Endothelial cell of umbilical vein (primary cell): ENCODE data around the gene EPN1. TPM values are rescaled to one million over a fixed set of nuclear protein-coding genes. Genes with fewer than 3 reads are reported as not detected.

Experiments
- BruUV-seq: library from RNA; stranded (reverse); fragments of 400-500 nt; replicated peaks from 2 replicates; lab custom pipeline; 2021; lab: Mats Ljungman, UMichigan
- CTCF ChIA-PET: fragments of 300-600, 350-600 bp; sonication (Branson Sonifier 250); formaldehyde crosslinking; loops from one replicate; lab custom pipeline; 2021; ENCODE audit warnings: antibody characterized with exemption, inconsistent platforms; lab: Charles Lee
- POLR2A ChIA-PET: fragments of 300-600, 350-600 bp; sonication (Branson Sonifier 250); formaldehyde crosslinking; loops from one replicate; lab custom pipeline; 2021; ENCODE audit warnings: antibody characterized with exemption, inconsistent platforms; lab: Charles Lee
- DNase-seq: peaks from one replicate; pipeline ENCODE4 v3.0.0-alpha.2; 2011; ENCODE audit warnings: low read depth, low spot score
- FAIRE-seq: peaks from 2 replicates; lab custom pipeline; 2011; peaks lifted over from hg19 to GRCh38; lab: Jason Lieb, UNC
- H2AFZ ChIP-seq: 2 replicates; pipeline ENCODE4 v1.6.0; 2012; ENCODE audit warnings: low read depth, low read length, control low read depth, inconsistent platforms
- H3K27ac ChIP-seq: 2 replicates; pipeline ENCODE4 v1.5.1; 2011; ENCODE audit warnings: low read depth, mild to moderate bottlenecking, control low read depth, low read length, moderate library complexity; ENCODE audit not compliant: insufficient read depth
- H3K27me3 ChIP-seq, 2 experiments: 2 replicates each; pipeline versions ENCODE4 v1.6.0 to v1.6.1; 2011; ENCODE audit warnings: low read length in 2 of 2, mixed read lengths in 1 of 2; ENCODE audit not compliant: control insufficient read depth in 2 of 2, insufficient read depth in 2 of 2
- H3K36me3 ChIP-seq, 2 experiments: 2 replicates in 1 of 2; 3 replicates in 1 of 2; pipeline ENCODE4 v1.5.1; 2011; ENCODE audit warnings: low read length in 2 of 2, mild to moderate bottlenecking in 1 of 2, moderate library complexity in 1 of 2; ENCODE audit not compliant: control insufficient read depth in 2 of 2, insufficient read depth in 2 of 2; ENCODE audit errors: extremely low read depth in 1 of 2
- H3K4me1 ChIP-seq: 3 replicates; pipeline ENCODE4 v1.5.1; 2011; ENCODE audit warnings: mild to moderate bottlenecking, low read length; ENCODE audit not compliant: control insufficient read depth, insufficient read depth; ENCODE audit errors: extremely low read depth
- H3K4me2 ChIP-seq: 2 replicates; pipeline ENCODE4 v1.6.1; 2011; ENCODE audit warnings: low read length, control low read depth, mixed read lengths; ENCODE audit not compliant: insufficient read depth
- H3K4me3 ChIP-seq, 3 experiments: fragments of 200-600 bp in 1 of 3; sonication (generic), shearing (Covaris generic) in 1 of 3; replicated peaks in 1 of 3; 2 replicates each; pipeline ENCODE4 v1.5.1; 2011 to 2016; ENCODE audit warnings: control low read depth in 3 of 3, low read length in 3 of 3, mild to moderate bottlenecking in 2 of 3, inconsistent platforms in 1 of 3, low read depth in 1 of 3, moderate library complexity in 1 of 3; ENCODE audit not compliant: insufficient read depth in 1 of 3
- H3K79me2 ChIP-seq: 2 replicates; pipeline ENCODE4 v1.6.0; 2012; ENCODE audit warnings: low read length, inconsistent platforms; ENCODE audit not compliant: control insufficient read depth, insufficient read depth
- H3K9ac ChIP-seq: replicated peaks from 2 replicates; pipeline ENCODE3; 2011; ENCODE audit warnings: low read length, control low read depth; ENCODE audit not compliant: insufficient read depth; ENCODE audit errors: extremely low read depth
- H3K9me1 ChIP-seq: replicated peaks from 3 replicates; pipeline ENCODE4 v1.6.0; 2011; ENCODE audit warnings: mild to moderate bottlenecking, low read length; ENCODE audit not compliant: control insufficient read depth, insufficient read depth; ENCODE audit errors: extremely low read depth
- H3K9me3 ChIP-seq: replicated peaks from 2 replicates; pipeline ENCODE4 v1.5.1; 2012; ENCODE audit warnings: low read length, inconsistent platforms; ENCODE audit not compliant: control insufficient read depth, insufficient read depth
- H4K20me1 ChIP-seq: replicated peaks from 2 replicates; pipeline ENCODE3; 2011; ENCODE audit warnings: mild to moderate bottlenecking, low read length; ENCODE audit not compliant: control insufficient read depth, insufficient read depth; ENCODE audit errors: extremely low read depth
- EZH2 ChIP-seq: IDR thresholded peaks from 2 replicates; pipeline ENCODE4 v1.6.1; 2012; ENCODE audit warnings: borderline replicate concordance, low read depth, mild to moderate bottlenecking, moderate library complexity, low read length, inconsistent platforms; ENCODE audit not compliant: severe bottlenecking
- FOS ChIP-seq: IDR thresholded peaks from 2 replicates; pipeline ENCODE4 v1.6.1; 2011; ENCODE audit warnings: mild to moderate bottlenecking, low read length, moderate library complexity, borderline replicate concordance; ENCODE audit not compliant: insufficient read depth
- GATA2 ChIP-seq: IDR thresholded peaks from 2 replicates; pipeline ENCODE4 v1.7.0; 2011; ENCODE audit warnings: low read depth, mild to moderate bottlenecking, moderate library complexity, mixed read lengths, low read length; ENCODE audit not compliant: insufficient read length, insufficient read depth
- JUN ChIP-seq: IDR thresholded peaks from 2 replicates; pipeline ENCODE4 v1.6.1; 2011; ENCODE audit warnings: borderline replicate concordance, low read depth; ENCODE audit not compliant: insufficient read length, insufficient read depth
- MYC ChIP-seq: IDR thresholded peaks from one replicate; pipeline ENCODE4 v1.6.1; 2011; ENCODE audit warnings: mild to moderate bottlenecking, low read depth, low read length
- POLR2A ChIP-seq: IDR thresholded peaks from 2 replicates; pipeline ENCODE4 v1.6.1; 2012; ENCODE audit warnings: low read depth, mild to moderate bottlenecking, control low read depth, low read length
- POLR2AphosphoS5 ChIP-seq: IDR thresholded peaks from 2 replicates; pipeline ENCODE4 v1.6.1; 2012; ENCODE audit warnings: low read depth, mild to moderate bottlenecking, control low read depth, low read length, moderate library complexity; ENCODE audit not compliant: insufficient read depth
- dilution Hi-C: fragments of 300-500 bp; cut with MboI; formaldehyde crosslinking; loops from one replicate; pipeline ENCODE4 v1.15.0; 2019; ENCODE audit warnings: low sequenced_read_pairs; ENCODE audit not compliant: extremely low pct_ligation_motif_present
- intact Hi-C: fragments of 100-400 bp; cut with micrococcal nuclease; formaldehyde crosslinking; loops from one replicate; pipeline ENCODE4 v1.10.0; 2022
- polyA plus RNA-seq, 4 experiments: library from polyadenylated mRNA; depleted of rRNA in 3 of 4; stranded (reverse) in 3 of 4; unstranded in 1 of 4; fragments of >200 nt; gene quantifications; 2 replicates each; pipeline versions ENCODE4 v1.2.1 to v1.2.3, GENCODE V29; 2011 to 2012; ENCODE audit warnings: missing spikeins in 1 of 4
- total RNA-seq: library from RNA; stranded (reverse); gene quantifications from 2 replicates; pipeline ENCODE4 v1.2.3, GENCODE V29; 2021
- TF ChIP-seq, protein P1 (sequence below), 2 donors: IDR thresholded peaks; 1 replicate in 1 of 2; 2 replicates in 1 of 2; pipeline ENCODE4 v1.5.1; 2011; ENCODE audit warnings: low read length in 2 of 2, mild to moderate bottlenecking in 2 of 2, moderate library complexity in 2 of 2, control low read depth in 1 of 2, inconsistent platforms in 1 of 2, low read depth in 1 of 2; ENCODE audit not compliant: insufficient read depth in 1 of 2; ENCODE audit errors: extremely low read depth in 1 of 2
- TF ChIP-seq, protein P2 (sequence below): IDR thresholded peaks from 2 replicates; pipeline ENCODE4 v1.6.1; 2011; ENCODE audit not compliant: insufficient read depth, insufficient read length

The EPN1 gene
- total and polyA plus RNA-seq, 2 donors (not counting 3 experiments of a cell fraction or from before 2014, with no cell fraction given), result 87.2 to 138 TPM

DNA sequence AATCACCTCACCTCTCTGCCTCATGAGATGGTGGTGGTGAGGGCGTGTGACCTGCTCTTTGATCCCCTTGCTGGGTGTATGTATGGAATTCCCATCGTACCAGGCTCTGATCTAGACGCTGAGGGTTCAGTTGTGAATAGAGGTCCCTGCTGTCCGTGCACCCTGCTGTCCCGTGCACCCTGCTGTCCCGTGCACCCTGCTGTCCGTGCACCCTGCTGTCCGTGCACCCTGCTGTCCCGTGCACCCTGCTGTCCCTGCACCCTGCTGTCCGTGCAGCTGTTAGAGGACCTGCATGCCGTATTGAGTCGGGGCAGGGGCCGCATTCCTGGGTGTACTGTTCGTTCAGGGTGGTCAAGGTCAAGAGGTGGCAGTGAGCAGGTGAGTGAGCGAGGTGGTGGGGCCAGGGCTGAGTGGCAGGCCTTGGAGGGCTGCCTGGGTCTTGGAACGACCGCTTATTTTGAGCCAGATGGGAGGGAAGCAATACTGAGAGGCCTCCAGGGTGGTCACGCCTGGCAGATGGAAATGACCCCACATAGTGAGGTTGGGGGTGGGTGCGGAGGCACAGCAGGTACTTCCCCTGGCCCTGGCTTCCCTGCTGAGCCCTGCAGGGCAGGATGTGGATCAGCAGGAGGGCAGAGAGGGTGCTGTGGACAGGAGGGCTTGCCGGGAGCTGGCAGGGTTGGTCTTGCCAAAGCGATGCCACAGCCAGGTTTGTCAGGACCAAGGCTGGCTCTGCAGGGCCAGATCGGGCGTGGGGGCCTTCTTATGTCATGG is 4.6 kb upstream of the EPN1 start:
- POLR2A ChIA-PET, result interaction anchor here (0.9 to 1.0 kb wide), 2 partner anchors 14 to 16 kb away, joined by 3 to 5 read pairs; no protein-coding TSS in a partner anchor
- DNase-seq, result peak; percentile 33
- intact Hi-C loops, result loop anchor here (1.0 kb wide), 1 partner anchor 38 kb away; no protein-coding TSS in a partner anchor

More for the DNA sequence above, 4.6 kb upstream of the EPN1 start:
- Histone ChIP-seq H3K9me1 (no peaks in the 10 kb centered on the region), H2AFZ (no peak overlapping the region), H4K20me1 (peaks cover 5% of the 10 kb centered on the region), H3K27me3 (no peaks in the 10 kb centered on the region), H3K9ac (no peak overlapping the region), H3K27ac (no peak overlapping the region), H3K9me3 (no peaks in the 10 kb centered on the region), H3K4me1 (peaks cover 8% of the 10 kb centered on the region), H3K36me3 (peaks cover 18 to 47% of the 10 kb centered on the region in 2 experiments), H3K4me2 (no peak overlapping the region), H3K4me3 (no peak overlapping the region), H3K79me2 (peaks cover 76% of the 10 kb centered on the region)
- TF ChIP-seq GATA2 (no peak), JUN (no peak), POLR2A (no peak), FOS (no peak), MYC (no peak), POLR2AphosphoS5 (no peak), EZH2 (no peak)
- TF ChIP-seq, protein P1, sequence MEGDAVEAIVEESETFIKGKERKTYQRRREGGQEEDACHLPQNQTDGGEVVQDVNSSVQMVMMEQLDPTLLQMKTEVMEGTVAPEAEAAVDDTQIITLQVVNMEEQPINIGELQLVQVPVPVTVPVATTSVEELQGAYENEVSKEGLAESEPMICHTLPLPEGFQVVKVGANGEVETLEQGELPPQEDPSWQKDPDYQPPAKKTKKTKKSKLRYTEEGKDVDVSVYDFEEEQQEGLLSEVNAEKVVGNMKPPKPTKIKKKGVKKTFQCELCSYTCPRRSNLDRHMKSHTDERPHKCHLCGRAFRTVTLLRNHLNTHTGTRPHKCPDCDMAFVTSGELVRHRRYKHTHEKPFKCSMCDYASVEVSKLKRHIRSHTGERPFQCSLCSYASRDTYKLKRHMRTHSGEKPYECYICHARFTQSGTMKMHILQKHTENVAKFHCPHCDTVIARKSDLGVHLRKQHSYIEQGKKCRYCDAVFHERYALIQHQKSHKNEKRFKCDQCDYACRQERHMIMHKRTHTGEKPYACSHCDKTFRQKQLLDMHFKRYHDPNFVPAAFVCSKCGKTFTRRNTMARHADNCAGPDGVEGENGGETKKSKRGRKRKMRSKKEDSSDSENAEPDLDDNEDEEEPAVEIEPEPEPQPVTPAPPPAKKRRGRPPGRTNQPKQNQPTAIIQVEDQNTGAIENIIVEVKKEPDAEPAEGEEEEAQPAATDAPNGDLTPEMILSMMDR (IDR thresholded peaks at IDR 0.05; ENCODE audit: extremely low read depth in 1 of 2, insufficient read depth in 1 of 2, low read depth in 1 of 2, low read length in 2 of 2), result no peak
- TF ChIP-seq, protein P2, sequence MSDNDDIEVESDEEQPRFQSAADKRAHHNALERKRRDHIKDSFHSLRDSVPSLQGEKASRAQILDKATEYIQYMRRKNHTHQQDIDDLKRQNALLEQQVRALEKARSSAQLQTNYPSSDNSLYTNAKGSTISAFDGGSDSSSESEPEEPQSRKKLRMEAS, result no peak
- dilution Hi-C loops, result no loop called here
- no TSS peak for BruUV-seq
- no peak for FAIRE-seq
- CTCF ChIA-PET, result interaction anchor here (1.3 to 3.8 kb wide), 7 partner anchors 12 to 663 kb away, joined by 6 to 52 read pairs (median 8); partner anchors contain the start of genes U2AF2 and ZNF784
